ENCODE measurements around the gene MDGA2. TPM values are rescaled to one million over a fixed set of nuclear protein-coding genes. Genes with fewer than 3 reads are reported as not detected.

The MDGA2 gene
- total RNA-seq, 1 donor from 2014 or later: not detected

DNA sequence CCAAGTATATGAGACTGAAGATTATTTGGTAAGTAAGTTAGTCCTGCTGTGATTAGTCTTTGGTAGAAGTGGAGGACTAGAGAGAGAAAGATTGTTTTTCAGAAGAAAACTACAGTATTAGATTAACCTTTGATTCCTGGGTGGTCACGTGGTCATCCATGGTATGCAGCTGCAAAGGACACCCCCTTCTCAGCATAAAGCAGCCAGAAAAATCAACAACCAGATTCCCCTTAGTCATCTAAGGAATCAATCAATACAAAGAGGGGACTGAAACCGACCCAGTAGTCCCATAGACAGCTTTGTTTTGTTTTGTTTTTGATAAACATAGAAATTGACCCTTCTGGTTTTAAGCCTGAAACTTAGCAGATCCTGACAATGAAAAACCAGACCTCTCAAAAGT is 30.3 kb upstream of the MDGA2 start:
- ChIA-PET CTCF (no interaction called here), POLR2A (no interaction called here)
- Mint-ChIP-seq H3K4me3 (no peak overlapping the region), H3K27me3 (no peaks in the 10 kb centered on the region), H3K4me1 (no peaks in the 10 kb centered on the region), H3K9me3 (peaks cover 5% of the 10 kb centered on the region), H3K36me3 (ENCODE audit: low read depth) (no peaks in the 10 kb centered on the region), H3K27ac (no peak overlapping the region)
- intact Hi-C loops (cut with micrococcal nuclease): no loop called here
- TF ChIP-seq, protein P1, sequence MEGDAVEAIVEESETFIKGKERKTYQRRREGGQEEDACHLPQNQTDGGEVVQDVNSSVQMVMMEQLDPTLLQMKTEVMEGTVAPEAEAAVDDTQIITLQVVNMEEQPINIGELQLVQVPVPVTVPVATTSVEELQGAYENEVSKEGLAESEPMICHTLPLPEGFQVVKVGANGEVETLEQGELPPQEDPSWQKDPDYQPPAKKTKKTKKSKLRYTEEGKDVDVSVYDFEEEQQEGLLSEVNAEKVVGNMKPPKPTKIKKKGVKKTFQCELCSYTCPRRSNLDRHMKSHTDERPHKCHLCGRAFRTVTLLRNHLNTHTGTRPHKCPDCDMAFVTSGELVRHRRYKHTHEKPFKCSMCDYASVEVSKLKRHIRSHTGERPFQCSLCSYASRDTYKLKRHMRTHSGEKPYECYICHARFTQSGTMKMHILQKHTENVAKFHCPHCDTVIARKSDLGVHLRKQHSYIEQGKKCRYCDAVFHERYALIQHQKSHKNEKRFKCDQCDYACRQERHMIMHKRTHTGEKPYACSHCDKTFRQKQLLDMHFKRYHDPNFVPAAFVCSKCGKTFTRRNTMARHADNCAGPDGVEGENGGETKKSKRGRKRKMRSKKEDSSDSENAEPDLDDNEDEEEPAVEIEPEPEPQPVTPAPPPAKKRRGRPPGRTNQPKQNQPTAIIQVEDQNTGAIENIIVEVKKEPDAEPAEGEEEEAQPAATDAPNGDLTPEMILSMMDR (IDR thresholded peaks at IDR 0.05): no peak
- ATAC-seq (ENCODE audit: low read depth) (no peak), DNase-seq (no peak)

DNA sequence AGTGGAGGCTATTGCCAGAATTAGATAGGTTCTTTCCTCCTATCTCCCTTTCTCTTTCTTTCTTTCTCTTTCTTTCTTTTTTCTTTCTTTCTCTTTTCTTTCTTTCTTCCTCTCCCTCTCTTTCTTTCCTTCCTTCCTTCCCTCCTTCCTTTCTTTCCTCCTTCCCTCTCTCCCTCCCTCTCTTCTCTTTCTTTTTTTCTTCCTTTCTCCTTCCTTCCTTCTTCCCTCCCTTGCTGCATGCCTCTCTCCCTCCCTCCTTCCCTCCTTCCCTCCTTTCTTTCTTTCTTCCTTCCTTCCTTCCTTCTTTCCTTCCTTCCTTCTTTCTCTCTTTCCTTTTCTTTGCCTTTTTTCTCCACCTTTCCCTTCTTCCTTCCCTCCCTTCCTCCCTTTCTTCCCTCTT is 16.4 kb upstream of the MDGA2 start:
- no peaks in the 10 kb centered on the region for H3K4me1 Mint-ChIP-seq
- intact Hi-C loops (cut with micrococcal nuclease): no loop called here
- ATAC-seq (ENCODE audit: low read depth): no peak
- H3K27ac Mint-ChIP-seq: no peak overlapping the region
- peaks cover 8% of the 10 kb centered on the region for H3K9me3 Mint-ChIP-seq
- H3K4me3 Mint-ChIP-seq: no peak overlapping the region
- ChIA-PET POLR2A (no interaction called here), CTCF (no interaction called here)
- no peaks in the 10 kb centered on the region for H3K36me3 Mint-ChIP-seq (ENCODE audit: low read depth)
- H3K27me3 Mint-ChIP-seq: no peaks in the 10 kb centered on the region
- DNase-seq: no peak
- TF ChIP-seq, protein P1 (IDR thresholded peaks at IDR 0.05): no peak

DNA sequence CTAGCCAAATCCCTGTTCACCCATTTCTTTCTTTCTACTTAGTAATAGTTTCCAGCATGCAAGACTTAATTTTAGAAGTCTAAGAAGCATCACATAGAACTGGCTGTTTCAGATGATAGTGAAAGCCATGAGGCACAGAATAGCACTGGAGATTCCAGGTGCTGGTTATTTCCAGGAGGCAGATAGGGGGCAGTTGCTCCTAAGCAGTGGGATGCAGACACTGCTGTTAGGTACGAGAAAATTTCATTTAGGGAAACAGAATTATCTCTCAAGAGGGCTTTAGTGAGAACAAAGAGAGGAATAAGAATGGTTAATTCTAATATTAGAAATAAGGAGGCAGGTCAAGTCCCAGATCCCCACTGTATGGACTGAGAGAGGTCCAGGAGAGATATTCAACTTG is 3.6 kb upstream of the MDGA2 start:
- intact Hi-C loops (cut with micrococcal nuclease): no loop called here
- no peak for DNase-seq
- Mint-ChIP-seq H3K27me3 (peaks cover 14% of the 10 kb centered on the region), H3K4me1 (no peaks in the 10 kb centered on the region), H3K27ac (no peak overlapping the region), H3K9me3 (no peaks in the 10 kb centered on the region), H3K36me3 (ENCODE audit: low read depth) (no peaks in the 10 kb centered on the region), H3K4me3 (no peak overlapping the region)
- TF ChIP-seq, protein P1 (IDR thresholded peaks at IDR 0.05): no peak
- ChIA-PET CTCF (no interaction called here), POLR2A (no interaction called here)
- ATAC-seq (ENCODE audit: low read depth): no peak

DNA sequence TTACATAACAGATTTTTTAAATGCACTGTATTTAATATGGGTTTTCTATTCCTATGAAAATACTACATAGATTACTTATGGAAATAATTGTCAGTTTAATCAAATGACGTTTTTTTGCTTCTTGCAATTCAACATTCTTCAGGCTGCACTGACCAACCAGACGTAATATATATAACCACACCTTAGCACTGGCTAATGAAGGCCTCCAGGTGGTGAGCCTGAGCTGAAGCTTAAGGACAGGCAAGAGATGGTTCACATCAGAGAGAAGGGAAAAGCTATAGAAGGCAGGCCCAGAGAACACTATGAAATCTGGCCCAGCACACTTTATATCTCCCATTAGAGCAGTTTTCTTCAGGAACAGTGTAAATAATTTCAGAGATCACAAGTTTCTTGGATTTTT is 2.8 kb upstream of the MDGA2 start:
- H3K27me3 Mint-ChIP-seq: peaks cover 21% of the 10 kb centered on the region
- no peak overlapping the region for H3K4me3 Mint-ChIP-seq
- no peaks in the 10 kb centered on the region for H3K36me3 Mint-ChIP-seq (ENCODE audit: low read depth)
- intact Hi-C loops (cut with micrococcal nuclease): no loop called here
- DNase-seq (no peak), ATAC-seq (ENCODE audit: low read depth) (no peak)
- no peaks in the 10 kb centered on the region for H3K9me3 Mint-ChIP-seq
- CTCF ChIA-PET: no interaction called here
- TF ChIP-seq, protein P1 (IDR thresholded peaks at IDR 0.05): no peak
- POLR2A ChIA-PET: no interaction called here
- H3K4me1 Mint-ChIP-seq: peaks cover 2% of the 10 kb centered on the region
- no peak overlapping the region for H3K27ac Mint-ChIP-seq

DNA sequence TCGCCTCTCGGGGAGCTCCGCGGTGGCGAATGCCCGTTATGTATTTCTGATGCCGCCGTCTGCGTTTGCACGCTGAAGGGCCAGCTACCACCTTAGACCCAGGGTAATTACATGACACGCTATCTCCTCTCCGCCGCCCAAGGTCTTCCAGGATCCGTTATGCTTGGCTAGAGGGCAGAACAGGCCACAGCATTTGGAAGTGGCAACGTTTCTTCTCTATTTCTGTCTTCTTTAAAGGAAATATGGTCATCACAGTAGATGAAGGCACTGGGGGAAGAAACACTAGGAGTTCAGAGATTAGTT is 861 bp upstream of the MDGA2 start:
- ATAC-seq (ENCODE audit: low read depth) (no peak), DNase-seq (no peak)
- intact Hi-C loops (cut with micrococcal nuclease): no loop called here
- no peak overlapping the region for H3K27ac Mint-ChIP-seq
- ChIA-PET CTCF (no interaction called here), POLR2A (no interaction called here)
- H3K4me1 Mint-ChIP-seq: peaks cover 2% of the 10 kb centered on the region
- H3K9me3 Mint-ChIP-seq: no peaks in the 10 kb centered on the region
- no peak overlapping the region for H3K4me3 Mint-ChIP-seq
- peaks cover 33% of the 10 kb centered on the region for H3K27me3 Mint-ChIP-seq
- TF ChIP-seq, protein P1 (IDR thresholded peaks at IDR 0.05): no peak
- no peaks in the 10 kb centered on the region for H3K36me3 Mint-ChIP-seq (ENCODE audit: low read depth)

Data from activated B cell treated with CpG ODN at 0.5 μM for 24 hours (primary cell).